ENCODE measurements around the gene ADGRD2.

The ADGRD2 gene

GRCh38 chr9:124479947-124480620 lies 29.8 kb downstream of the ADGRD2 start:
- no peak for DNase-seq

GRCh38 chr9:124480621-124480981 lies 30.4 kb downstream of the ADGRD2 start:
- no peak for DNase-seq

GRCh38 chr9:124481115-124481514 lies 30.9 kb downstream of the ADGRD2 start:
- no peak for DNase-seq

GRCh38 chr9:124482431-124483031 lies 32.3 kb downstream of the ADGRD2 start:
- no peak for DNase-seq

- DNase-seq = no peak
Measured at GRCh38 chr9:124483481-124483880, 33.2 kb downstream of the ADGRD2 start.

DNA sequence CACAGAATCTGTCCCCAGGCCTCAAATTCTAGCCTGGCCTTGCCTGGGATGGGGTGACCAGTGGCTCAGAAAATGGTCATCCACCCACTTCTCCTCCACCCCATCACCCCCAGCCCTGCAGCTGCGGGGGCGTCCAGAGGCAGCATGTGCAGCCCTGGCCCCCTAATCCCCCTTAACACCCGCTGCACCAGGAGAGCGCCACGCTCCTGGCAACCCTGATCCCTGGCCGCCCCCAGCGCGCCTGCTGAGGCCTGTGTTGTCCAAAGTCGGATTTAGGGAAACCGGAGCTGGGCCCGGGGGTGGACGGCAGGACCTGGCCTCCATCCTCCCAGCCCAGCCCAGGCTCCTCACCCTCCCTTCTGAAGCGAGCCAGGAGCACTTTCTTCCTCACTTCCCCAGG lies 35.0 kb downstream of the ADGRD2 start:
- no peak for DNase-seq

- DNase-seq = no peak
Measured at GRCh38 chr9:124485936-124486335, 35.7 kb downstream of the ADGRD2 start.

DNA sequence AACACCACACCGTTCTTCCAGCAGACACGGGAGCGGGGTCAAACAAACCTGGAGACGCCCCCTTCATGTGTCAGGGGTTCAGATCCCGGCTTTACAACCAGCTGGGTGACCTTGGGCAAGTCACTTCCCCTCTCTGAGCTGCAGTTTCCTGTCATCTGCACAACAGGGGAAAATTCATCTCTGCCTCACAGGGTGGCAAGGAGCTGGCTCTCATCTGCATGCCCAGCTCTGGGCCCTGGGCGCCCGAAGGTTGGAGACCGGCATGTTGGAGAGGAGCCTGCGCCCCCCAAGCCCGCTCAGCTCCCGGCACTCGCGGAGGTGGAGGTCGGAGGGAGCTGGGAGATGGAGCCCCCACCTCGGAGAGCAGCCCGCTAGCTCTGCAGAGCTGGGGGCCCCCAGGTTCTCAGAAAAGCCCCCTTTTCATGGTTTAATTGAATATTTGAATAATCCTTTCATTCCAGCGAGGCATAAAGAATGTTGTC lies 36.6 kb downstream of the ADGRD2 start:
- no peak for DNase-seq

GRCh38 chr9:124487260-124488182 lies 37.3 kb downstream of the ADGRD2 start:
- no peak for DNase-seq

GRCh38 chr9:124488641-124489210 lies 38.5 kb downstream of the ADGRD2 start:
- DNase-seq = no peak

DNA sequence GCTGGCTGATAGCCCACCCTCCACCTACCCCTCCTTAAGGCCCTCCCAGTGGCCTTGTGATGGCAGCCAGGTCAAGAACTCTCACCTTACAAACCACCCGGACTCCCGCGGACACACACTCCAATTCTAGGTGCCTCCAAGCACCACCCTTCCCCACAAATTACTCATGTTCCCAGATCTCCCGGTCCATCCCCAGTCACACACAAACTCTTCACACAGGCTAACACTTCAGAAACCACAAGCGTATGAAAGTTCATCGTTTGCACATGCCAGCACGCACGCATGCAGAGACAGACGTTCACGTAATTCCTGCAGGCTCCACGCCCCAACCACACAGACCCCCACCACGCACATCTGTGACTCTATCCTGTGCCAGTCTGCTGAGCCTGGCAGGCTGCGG lies 39.0 kb downstream of the ADGRD2 start:
- DNase-seq = no peak

GRCh38 chr9:124490004-124490403 lies 39.8 kb downstream of the ADGRD2 start:
- no peak for DNase-seq

DNA sequence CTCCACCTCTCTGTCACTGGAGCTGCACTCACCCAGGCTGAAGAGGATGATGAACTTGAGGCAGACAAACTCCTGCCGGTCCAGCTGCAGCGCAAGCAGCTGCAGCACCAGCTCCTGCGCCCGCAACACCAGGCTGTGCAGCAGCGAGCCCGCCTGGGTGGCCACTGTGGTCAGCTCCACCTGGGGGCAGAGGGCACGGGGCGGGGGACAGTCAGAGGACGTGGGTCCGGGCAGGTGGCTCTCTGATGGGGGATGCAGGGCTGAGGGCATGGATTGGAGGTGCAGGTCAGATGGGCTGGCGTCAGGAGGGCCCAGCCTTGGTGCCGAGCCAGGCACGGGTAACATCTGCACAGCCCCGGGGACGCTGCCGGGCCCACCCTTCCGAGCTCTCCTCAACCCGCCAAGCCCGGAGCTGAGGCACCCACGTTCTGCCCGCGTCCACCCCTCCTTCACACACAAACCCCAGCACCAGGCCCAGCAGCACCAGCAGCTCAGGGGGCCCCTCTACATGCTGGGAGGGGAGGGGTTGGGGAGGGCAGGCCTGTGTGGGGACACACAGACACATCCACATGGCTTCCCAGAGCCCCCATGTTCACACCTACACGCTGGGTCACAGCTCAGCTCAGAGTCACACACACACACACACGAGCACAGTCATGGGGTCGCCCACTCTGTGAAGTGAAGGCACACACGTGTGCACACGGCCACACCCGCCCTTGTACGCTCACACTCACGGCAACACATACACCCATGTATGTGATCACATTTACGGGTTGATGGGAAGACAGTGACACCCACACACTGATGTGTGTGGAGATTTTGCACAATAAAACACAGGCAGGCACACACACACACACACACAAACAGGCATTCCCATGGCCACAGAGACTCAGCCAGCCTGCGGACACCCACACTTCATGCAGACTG lies 41.1 kb downstream of the ADGRD2 start:
- DNase-seq = no peak

DNA sequence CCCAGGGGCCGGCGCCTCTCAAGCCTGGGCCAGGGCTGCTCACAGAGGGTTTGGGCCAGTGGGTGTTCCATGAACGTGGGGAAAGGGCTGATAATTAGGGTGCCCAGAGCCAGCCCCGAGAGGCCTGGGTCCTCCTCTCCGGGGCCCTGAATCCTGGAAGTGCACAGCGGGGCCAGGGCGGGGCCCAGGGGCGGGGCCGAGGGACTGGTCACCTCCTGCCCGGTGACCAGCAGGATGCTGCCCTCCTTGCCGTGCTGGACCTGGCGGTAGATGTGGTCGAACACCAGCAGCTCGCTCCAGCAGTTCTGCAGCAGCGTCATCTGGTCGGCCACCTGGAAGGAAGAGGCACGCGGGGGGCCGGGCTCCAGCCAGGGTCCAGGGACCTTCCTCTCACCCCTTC lies 42.6 kb downstream of the ADGRD2 start:
- DNase-seq = no peak

DNA sequence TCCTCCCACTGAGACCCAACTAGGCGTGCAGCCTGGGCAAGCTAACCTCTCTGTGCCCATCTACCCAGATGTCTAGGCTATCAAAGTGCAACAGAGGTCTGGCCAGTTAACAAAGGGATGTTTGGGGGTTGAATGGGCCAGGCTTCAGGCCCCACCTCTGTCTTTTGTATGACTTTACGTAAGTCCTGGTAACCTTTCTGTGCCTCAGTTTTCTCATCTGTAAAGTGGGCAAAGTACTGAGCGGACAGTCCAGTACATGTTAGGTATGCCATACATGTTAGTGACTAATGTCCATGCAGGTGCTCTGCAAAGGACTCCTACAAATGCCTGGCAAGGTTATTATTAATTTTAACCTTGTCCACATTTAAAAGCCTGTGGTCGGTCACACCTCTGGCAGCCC lies 43.0 kb downstream of the ADGRD2 start:
- DNase-seq = no peak

GRCh38 chr9:124493794-124494479 lies 43.7 kb downstream of the ADGRD2 start:
- DNase-seq = no peak

GRCh38 chr9:124495126-124496074 lies 45.1 kb downstream of the ADGRD2 start:
- no peak for DNase-seq

- DNase-seq = no peak
Measured at GRCh38 chr9:124496075-124496449, 45.8 kb downstream of the ADGRD2 start.

DNA sequence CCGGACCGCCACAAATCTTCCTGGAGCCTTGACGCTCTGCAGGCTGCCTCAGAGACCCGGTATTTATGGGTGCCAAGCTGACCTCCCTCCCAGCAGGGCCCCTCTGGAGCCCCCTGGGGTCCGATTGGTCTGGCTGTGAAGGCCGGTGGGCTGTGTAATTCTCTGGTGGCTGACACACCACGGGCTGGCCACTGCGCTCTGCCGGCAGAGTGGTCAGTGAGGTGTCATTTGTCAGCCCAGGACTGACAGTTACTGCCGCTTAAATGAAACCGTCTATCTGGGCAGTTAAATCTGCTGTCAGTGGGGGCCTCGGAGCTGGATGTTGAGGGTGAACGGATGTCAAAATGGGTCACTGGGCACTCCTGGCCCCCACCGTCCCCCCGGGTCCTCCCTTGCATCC lies 46.2 kb downstream of the ADGRD2 start:
- DNase-seq = no peak

DNA sequence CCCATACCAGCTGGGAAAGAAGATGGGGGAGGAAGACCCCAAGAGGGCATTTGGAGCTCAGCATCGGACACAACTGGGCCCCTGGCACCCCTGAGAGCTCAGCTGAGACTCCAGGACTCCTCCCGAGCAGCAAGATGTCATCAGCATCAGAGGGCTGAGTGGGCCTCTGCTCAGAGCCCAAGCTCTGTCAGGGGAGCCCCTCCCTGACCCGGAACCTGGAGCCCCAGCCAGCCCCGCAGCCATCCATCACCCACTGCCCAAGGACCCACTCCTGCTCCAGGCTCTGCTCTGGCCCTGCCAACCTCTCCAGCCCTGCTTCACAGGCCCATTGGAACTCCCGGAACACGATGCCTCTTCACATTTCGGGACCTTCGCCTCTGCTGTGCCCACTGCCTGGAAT lies 47.2 kb downstream of the ADGRD2 start:
- no peak for DNase-seq

DNA sequence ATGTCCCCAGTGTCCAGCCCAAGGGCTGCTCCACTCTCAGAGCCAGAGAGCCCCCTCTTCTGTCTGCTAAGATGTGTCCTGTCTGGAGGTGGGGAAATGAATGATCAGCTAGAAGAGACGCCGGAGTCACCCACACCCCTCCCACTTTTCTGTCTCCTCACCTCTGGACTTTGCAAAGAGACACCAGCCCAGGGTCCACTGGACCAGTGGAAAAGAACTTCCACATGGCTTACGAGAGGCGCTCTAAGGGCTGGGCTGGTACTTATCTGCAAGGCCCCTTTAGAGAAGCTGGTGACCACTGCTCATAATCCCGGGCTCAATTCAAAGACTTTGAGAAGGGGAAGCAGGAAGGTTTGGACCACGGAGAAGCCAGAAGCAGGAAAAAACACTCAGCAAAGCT lies 47.8 kb downstream of the ADGRD2 start:
- DNase-seq = no peak

Measured in NCI-H2227 treated with DMSO at 0.1 percent for 48 hours (cell line).